Nephron (organoid): Measurements from ENCODE around the gene PHLPP1.

Source experiments
- H3K27ac Mint-ChIP-seq, 3 experiments: 2 replicates each; pipeline ENCODE4 v1.8.0; 2020; ENCODE audit warnings: mixed read lengths in 3 of 3, mild to moderate bottlenecking in 2 of 3, moderate library complexity in 1 of 3
- H3K27me3 Mint-ChIP-seq: 2 replicates; pipeline ENCODE4 v1.8.0; 2021; ENCODE audit warnings: low read depth, mild to moderate bottlenecking, moderate library complexity, mixed read lengths
- H3K36me3 Mint-ChIP-seq: 2 replicates; pipeline ENCODE4 v1.8.0; 2020; ENCODE audit warnings: low read depth, mixed read lengths
- H3K4me1 Mint-ChIP-seq: 2 replicates; pipeline ENCODE4 v1.8.0; 2020; ENCODE audit warnings: mixed read lengths
- H3K4me3 Mint-ChIP-seq, 3 experiments: 2 replicates each; pipeline ENCODE4 v1.8.0; 2020; ENCODE audit warnings: mild to moderate bottlenecking in 3 of 3, mixed read lengths in 3 of 3, moderate library complexity in 2 of 3
- H3K9me3 Mint-ChIP-seq: 2 replicates; pipeline ENCODE4 v1.8.0; 2020; ENCODE audit warnings: mixed read lengths
- CTCF ChIP-seq, 3 experiments: fragments of 200-600 bp; sonication (generic); IDR thresholded peaks; one replicate each; pipeline ENCODE4 v1.5.0; 2021; ENCODE audit warnings: antibody characterized with exemption in 3 of 3; ENCODE audit not compliant: unreplicated experiment in 3 of 3

PHLPP1 gene

GRCh38 chr18:62777814-62778213, 62.5 kb downstream of the PHLPP1 start:
- no peak for TF ChIP-seq CTCF (IDR thresholded peaks at IDR 0.05; ENCODE audit: unreplicated experiment in 3 of 3)
- Mint-ChIP-seq H3K4me3 (no peak overlapping the region), H3K36me3 (no peaks in the 10 kb centered on the region), H3K9me3 (no peaks in the 10 kb centered on the region), H3K27me3 (no peaks in the 10 kb centered on the region), H3K4me1 (peaks cover 17% of the 10 kb centered on the region), H3K27ac (no peak overlapping the region)

GRCh38 chr18:62778976-62779869, 63.9 kb downstream of the PHLPP1 start:
- Mint-ChIP-seq H3K36me3 (no peaks in the 10 kb centered on the region), H3K4me3 (no peak overlapping the region), H3K9me3 (no peaks in the 10 kb centered on the region)

GRCh38 chr18:62781262-62781661, 65.9 kb downstream of the PHLPP1 start:
- H3K27ac Mint-ChIP-seq: no peak overlapping the region
- no peaks in the 10 kb centered on the region for H3K27me3 Mint-ChIP-seq
- TF ChIP-seq CTCF (IDR thresholded peaks at IDR 0.05; ENCODE audit: unreplicated experiment in 3 of 3): no peak
- no peaks in the 10 kb centered on the region for H3K36me3 Mint-ChIP-seq
- H3K9me3 Mint-ChIP-seq: no peaks in the 10 kb centered on the region
- H3K4me3 Mint-ChIP-seq: no peak overlapping the region
- H3K4me1 Mint-ChIP-seq: peaks cover 23% of the 10 kb centered on the region

More at GRCh38 chr18:62778976-62779869, 63.9 kb downstream of the PHLPP1 start:
- peaks cover 9% of the 10 kb centered on the region for H3K4me1 Mint-ChIP-seq
- no peak for TF ChIP-seq CTCF (IDR thresholded peaks at IDR 0.05; ENCODE audit: unreplicated experiment in 3 of 3)
- no peaks in the 10 kb centered on the region for H3K27me3 Mint-ChIP-seq
- H3K27ac Mint-ChIP-seq: no peak overlapping the region

- H3K27ac Mint-ChIP-seq: no peak overlapping the region
- no peaks in the 10 kb centered on the region for H3K9me3 Mint-ChIP-seq
- H3K36me3 Mint-ChIP-seq: no peaks in the 10 kb centered on the region
- H3K27me3 Mint-ChIP-seq: no peaks in the 10 kb centered on the region
- H3K4me1 Mint-ChIP-seq: peaks cover 23% of the 10 kb centered on the region
- no peak overlapping the region for H3K4me3 Mint-ChIP-seq
- TF ChIP-seq CTCF (IDR thresholded peaks at IDR 0.05; ENCODE audit: unreplicated experiment in 3 of 3): no peak
Observed at GRCh38 chr18:62781893-62782292, 66.6 kb downstream of the PHLPP1 start.

GRCh38 chr18:62784338-62784965, 69.1 kb downstream of the PHLPP1 start:
- TF ChIP-seq CTCF (IDR thresholded peaks at IDR 0.05; ENCODE audit: unreplicated experiment in 3 of 3): no peak
- H3K27me3 Mint-ChIP-seq: no peaks in the 10 kb centered on the region
- no peak overlapping the region for H3K27ac Mint-ChIP-seq
- H3K9me3 Mint-ChIP-seq: no peaks in the 10 kb centered on the region
- H3K36me3 Mint-ChIP-seq: no peaks in the 10 kb centered on the region
- H3K4me3 Mint-ChIP-seq: no peak overlapping the region
- H3K4me1 Mint-ChIP-seq: peaks cover 39% of the 10 kb centered on the region
